Islet of Langerhans (tissue), 1 donor: ENCODE measurements around the gene GHDC.
"Not testable (repeated sequence)": the region's sequence is repeated elsewhere in the genome, so short reads cannot be mapped to it uniquely, and the experiment has no call there.

Source experiments
- FAIRE-seq: peaks from one replicate; lab custom pipeline; 2011; peaks lifted over from hg19 to GRCh38; lab: Jason Lieb, UNC

GHDC gene

GRCh38 chr17:42202159-42202558 lies 7.9 kb upstream of the GHDC start:
- no peak for FAIRE-seq

GRCh38 chr17:42201458-42201772 lies 7.1 kb upstream of the GHDC start:
- FAIRE-seq, result no peak

GRCh38 chr17:42200706-42201457 lies 6.6 kb upstream of the GHDC start:
- no peak for FAIRE-seq

DNA sequence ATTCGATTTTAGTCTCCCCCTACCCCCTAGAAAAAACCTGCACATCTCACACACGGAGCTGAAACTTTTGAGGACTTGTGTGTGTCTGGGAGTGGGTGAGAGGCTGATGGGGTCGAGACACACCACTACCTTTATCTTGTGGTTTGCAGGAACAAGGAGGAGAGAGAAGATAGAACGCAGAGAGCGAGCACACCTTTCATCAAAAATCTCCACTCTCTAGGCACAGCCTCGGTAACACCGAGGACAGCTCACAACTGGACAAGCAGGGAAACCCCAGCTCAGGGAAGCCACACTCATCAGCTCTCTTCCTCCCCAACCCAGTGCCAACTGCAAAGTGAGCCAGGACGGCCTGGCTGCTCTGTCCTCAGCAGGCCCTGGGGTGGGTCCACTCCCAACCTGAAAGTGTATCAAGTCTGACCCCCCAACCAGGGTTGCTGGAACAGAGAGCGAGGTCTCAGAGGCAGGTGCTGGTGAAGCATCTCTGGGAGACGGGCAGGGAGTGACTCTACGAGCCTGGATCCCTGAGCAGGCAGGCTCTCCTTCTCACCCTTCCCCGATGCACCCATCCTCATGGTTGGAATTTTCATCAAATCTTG lies 5.2 kb upstream of the GHDC start:
- FAIRE-seq, result no peak

DNA sequence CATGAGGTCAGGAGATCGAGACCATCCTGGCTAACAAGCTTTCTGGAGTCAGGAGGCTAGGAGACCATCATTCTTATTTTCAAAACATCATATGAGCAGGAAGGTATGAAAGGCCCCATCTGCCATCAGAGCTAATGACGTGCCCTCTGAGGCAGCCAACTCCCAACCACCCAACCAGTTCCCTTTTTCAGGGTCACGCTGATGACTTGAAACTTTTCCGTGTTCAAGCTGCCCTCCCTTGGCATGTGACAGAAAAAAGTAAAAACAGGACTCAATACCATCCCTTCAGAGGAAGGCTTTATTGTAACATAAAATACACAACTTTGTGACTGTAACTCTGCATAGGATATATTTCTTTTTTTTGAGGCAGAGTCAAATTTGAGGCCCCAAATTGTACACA lies 4.6 kb upstream of the GHDC start:
- FAIRE-seq, result no peak

DNA sequence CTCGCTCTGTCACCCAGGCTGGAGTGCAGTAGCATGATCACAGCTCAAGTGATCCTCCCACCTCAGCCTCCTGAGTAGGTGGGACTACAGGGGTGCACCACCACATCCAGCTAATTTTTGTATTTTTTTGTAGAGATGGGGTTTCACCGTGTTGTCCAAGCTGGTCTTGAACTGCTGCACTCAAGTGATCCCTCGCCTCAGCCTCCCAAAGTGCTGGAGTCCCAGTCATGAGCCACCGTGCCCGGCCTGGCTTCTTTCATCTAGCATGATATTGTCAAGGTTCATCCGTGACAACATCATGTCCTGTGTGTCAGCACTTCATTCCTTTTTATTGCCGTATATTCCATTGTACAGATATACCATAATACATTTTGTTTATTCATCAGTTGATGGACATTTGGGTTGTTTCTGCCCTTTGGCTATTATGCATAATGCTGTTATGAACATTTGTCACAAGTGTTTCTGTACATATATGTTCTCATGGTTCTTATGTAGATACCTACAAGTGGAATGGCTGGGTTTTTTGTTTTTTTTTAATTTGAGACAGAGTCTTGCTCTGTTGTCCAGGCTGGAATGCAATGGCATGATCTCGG lies 3.4 kb upstream of the GHDC start:
- FAIRE-seq, result no peak

- no peak for FAIRE-seq
Observed at GRCh38 chr17:42193216-42193968, 902 bp downstream of the GHDC start.

DNA sequence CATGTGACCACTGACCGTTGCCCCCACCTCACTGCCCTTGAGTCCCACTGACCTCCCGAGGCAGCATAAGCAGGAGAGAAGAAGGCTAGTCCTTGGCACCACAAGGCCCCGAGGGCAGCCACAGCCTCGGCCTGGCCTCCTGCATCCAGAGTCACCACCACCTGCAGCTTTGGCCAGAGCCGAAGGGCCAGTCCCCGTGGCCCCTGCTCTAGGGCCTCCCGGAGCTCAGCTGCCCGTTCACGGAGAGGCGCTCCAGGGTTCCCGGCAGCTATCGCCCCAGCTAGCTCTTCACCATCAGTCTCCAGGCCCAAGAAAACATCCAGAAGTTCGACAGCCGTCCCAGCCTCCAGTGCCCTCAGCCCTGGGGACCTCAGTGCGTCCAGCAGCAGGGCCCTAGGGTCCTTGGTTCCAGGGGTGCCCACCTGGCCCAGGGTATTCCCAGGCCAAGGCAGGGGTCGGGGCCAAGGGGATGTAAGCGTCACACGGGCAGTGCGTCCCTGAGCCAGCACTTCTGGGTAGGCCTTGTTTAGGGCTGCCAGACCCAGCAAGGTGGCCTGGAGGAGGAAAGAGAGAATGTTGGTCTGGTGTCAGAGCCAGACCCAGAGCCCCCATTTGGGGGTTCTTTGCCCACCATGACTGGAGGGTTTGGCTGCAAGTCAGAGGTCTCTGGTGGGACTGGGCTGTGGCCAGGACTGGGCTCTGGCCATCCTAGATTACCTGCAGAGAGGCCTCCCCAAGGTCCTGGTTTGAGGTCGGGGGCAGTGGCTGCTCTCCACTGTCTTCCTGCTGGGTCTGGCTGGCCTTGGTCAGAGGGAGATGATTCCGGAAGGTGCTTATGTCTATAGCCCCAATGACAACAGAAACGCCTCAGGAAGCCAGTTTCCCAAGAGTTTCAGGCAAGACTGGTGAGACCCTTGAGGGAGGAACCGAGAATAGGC lies 1.8 kb downstream of the GHDC start:
- FAIRE-seq, result no peak

- no peak for FAIRE-seq
Observed at GRCh38 chr17:42191275-42191608, 3.1 kb downstream of the GHDC start.

DNA sequence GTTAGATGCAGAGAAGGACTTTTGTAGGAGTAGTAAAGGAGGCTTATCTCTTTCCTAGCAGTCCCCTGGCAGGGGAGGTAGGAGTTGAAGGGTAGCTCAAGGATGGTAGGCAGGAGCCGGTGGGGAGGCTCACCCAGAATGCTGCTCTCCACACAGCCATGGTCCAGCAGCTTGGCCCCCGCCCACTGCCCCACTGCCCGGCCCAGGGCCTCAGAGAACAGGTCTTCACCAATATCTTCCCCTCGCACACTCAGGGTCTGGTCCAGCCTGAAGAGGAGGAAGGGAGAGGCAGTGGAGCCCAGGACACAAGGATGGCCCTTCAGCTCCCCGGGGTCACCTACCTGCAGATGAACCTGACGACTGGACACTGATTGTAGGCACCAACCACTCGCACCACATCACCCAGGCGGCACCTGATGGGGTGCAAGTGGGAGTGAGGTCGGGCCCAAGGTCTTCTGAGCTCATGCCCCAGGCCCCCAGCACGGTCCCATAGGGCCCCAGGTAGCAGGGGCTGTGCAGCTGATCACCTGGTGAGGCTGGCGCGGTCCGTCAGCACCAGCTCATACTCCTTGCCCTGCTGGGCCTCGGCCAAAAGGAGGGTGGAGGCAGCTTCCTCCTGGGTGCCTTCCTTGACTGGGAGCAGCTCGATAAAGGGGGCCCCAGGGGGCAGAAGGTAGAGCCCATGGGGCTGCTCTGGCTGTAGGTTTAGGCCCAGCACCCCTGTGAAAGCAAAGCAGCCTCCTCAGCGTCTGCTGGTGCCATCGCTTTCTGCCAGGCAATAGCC lies 3.6 kb downstream of the GHDC start:
- FAIRE-seq, result no peak

DNA sequence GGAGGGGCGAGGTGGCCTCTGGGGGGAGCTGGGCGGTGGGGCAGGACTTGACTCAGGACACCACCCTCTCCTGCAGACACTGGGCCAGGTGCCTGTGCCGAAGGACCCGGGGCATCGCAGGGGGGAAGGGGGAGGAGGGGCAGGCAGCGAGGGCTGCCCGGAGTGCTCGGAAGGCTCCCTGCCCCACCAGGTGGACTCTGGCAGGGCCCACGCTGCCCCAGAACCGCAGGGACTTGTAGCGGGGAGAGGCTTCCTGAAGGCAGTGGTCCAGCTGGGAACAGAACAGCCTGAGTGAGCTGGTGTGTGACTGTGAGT lies 4.7 kb downstream of the GHDC start:
- FAIRE-seq, result no peak

DNA sequence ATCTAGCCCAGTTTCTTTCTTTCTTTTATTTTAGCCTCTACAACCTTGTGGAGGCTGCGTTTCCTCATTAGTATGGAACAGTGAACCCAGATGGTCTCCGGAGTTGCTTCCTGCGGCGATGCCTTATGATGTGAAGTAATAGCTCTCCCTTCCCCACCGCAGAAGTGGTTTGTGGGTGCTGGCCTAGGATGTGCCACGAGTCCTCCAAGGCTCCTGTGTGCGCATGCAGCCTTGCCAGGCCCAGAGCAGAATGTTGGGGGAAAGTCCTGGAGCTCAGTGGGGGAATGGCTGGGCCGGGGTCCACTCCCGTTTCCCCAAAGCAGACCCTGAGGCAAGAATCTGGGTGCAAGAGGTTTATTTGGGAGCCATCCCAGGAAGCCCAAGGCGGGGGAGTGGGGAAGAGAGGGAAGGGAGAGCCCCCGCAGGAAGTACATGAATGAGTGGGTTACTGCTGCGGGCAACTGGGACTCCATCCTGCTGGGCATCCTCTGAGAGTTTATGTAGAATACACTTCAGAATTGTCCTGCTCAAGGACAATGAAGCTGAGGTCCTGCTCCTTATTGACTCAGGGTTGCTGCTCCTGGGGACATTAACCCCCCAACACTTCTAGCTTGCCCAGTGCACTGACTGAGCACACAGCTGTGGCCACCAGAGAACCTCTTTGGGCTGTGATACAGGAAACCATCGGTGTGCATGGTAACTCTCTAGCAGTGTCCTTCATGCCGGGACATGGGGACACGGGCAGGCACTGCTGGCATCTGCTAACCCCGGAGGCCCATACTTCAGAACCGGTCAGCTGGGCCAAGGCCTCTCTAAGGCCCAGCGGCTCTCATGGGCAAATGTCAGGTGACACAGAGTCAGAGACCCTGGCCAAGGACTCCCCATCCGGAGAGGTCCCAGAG lies 5.3 kb downstream of the GHDC start:
- FAIRE-seq, result no peak

GRCh38 chr17:42187833-42188232 lies 6.5 kb downstream of the GHDC start:
- no peak for FAIRE-seq

DNA sequence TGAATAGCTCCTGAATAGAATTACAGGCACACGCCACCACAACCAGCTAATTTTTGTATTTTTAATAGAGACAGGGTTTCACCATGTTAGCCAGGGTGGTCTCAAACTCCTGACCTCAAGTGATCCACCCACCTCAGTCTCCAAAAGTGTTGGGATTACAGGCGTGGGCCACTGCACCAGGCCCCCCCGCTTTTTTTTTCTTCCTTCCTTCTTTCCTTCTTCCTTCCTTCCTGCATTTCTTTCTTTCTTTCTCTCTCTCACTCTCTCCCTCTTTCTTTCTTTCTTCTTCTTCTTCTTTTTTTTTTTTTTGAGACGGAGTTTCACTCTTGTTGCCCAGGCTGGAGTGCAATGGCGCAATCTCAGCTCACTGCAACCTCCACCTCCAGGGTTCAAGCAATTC lies 8.1 kb downstream of the GHDC start:
- not testable (repeated sequence) for FAIRE-seq

- no peak for FAIRE-seq
Observed at GRCh38 chr17:42185621-42185930, 8.7 kb downstream of the GHDC start.

DNA sequence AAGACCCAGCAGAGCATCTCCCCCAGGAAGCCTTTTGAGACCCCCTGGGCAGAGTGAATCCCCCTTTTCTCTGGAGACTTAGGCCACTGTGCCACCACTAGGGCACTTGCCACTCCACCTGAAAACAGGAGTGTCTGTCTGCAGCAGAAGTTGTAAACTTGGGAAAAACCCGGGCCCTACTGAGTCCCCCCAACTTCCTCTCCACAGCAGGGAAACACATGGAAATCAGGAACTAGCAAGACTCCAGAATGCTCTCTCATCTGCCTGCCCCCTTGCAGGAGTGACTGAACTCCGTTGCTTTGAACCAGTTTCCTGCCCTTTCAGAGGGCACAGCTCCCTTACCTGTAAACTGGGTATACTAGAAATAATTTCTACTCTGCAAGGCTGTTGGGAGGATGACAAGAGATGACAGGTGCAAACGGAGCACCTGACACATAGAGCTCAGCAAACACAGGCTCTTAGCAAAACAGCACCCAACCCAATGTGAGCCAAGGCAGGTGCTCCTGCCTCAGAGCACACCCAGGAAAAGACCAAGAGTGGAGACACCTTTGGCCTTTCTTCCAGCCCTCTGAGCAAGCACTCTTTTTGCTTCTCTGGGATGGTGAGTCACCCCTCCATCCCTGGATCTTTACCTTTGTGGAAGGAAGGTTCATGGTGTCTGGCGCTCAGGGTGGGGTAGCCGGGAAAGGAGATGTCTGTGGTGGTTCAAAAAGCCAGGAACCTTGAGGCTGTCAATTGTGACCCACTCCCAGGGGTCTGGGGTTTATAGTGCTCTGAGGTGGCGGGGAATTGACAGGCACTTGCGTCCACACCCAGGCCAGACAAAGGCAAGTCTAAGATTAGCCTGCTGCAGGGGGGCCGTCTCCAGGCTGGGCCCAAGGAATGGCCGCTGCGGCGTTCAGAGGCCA lies 9.3 kb downstream of the GHDC start, which contains the start of gene HCRT:
HCRT (minus strand) TSS at position 740 of the 908 bp plus-strand sequence; CDS start at position 653, 87 bp downstream.
- FAIRE-seq, result no peak

- FAIRE-seq, result no peak
Observed at GRCh38 chr17:42183741-42184711, 10.3 kb downstream of the GHDC start.
